GM21447 (cell line): ENCODE measurements around the gene TXNDC11.

Experiments
- ATAC-seq: cut with Tn5 transposase; IDR thresholded peaks from one replicate; pipeline ENCODE4 v1.9.1; 2021; ENCODE audit not compliant: unreplicated experiment

The TXNDC11 gene

DNA sequence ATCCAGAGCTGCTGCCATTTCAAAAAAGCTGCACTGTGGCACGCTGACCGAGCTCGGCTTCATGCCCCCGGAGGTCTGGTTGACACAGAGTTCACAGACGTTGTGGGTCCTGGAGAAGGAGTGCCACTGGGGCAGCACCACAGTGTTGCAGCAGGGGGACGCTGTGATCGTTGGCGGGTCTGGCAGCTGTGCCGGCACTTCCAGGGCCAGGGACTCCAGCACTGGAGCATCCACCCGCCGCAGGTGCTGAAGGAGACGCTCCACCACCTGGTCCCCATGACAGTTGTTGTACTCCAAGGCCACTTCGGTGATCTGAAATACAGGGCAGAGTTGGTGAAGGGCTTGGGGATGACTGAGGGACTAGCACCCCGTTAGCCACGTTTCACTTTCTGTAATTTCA lies 50.9 kb downstream of the TXNDC11 start:
- no peak for ATAC-seq

GRCh38 chr16:11691235-11691634 lies 51.4 kb downstream of the TXNDC11 start:
- no peak for ATAC-seq

DNA sequence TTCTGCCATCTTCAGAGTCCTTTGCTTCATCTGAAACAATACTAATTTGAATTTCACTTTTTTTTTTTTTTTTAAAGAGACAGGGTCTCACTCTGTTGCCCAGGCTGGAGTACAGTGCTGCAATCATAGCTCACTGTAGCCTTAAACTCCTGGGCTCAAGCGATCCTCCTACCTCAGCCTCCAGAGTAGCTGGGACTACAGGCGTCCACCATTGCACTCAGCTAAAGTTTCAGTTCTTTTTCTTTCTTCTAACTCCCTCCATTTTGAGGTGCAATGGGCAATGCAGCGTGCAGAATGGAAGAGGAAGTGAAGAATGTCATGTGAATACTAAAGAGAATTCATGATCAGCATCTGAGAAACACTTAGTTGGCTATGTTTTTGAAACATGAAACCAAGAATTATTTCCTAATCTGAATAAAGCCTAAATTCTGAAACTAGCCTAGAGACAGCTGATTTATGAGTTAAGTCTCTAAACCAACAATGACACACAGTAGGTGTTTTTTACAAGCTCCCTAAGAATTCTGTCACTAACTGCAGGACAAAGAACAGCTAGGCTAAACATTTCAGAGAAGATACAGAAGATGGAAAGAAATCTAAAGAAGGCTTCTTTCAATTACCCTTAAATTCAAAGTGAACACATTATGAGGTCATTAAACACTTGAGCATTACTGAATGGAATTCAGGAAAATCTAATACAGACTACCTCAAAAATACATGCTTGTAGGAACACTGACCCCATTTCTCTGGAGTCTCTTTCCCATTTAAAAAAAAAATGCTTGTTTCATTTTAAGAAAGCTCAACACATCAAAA lies 53.4 kb downstream of the TXNDC11 start:
- ATAC-seq, result peak; percentile 89

DNA sequence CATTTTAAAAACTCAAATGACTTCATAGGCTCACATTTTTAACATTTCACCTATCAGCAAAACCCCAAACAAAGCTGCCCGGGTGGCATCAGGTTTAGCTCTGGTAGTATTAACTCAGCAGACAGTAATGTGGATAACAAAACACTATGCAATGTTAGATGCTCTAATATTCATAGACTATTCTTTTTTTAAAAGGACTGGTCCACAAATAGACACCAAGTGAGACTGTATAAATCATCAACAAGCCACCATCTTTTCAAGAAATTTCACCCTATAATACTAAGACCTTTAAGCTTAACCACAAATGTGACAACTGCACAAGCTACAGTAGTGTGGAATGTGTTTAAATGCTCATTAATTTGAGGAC lies 54.2 kb downstream of the TXNDC11 start:
- no peak for ATAC-seq

DNA sequence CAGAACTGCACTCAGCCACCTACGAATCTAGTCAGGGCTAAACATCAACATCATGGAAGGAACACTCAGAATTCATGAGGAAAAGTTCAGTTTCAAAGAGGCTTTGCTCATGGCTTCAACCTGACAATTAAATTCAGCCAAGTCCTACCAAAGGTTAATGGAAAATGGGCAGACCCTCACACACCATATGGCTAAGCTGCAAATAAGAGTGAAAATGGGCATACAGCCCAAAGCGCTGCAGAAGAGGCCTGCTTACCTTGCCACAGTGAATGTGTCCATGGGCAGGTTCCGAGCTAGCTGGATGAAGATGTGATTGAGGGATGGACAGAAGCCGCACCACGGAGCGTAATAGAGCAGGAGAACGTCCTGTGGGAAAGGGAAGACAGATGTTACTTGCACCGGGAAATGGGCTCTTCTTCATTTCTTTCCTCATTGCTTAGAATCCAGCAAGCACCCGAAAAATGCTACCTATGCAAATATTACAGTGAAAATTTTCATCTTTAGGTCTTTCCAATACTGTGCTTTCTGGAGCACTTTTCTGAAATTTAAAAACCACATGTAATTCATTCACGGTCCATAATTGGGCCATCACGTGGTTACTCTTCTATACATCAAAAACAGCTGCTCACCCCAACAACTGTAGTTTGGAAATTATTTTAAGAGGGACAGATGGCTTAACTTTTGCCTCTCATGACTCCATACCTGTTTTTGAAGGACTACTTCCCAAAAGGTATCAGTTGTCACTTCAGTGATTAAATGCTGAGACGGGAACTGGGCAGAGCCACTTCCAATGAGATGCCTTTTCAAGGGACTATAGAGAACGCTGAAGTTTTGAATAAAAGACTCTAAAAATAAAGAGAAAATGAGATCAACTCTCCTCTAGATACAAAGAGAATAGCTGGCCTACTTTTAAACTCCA lies 54.8 kb downstream of the TXNDC11 start:
- ATAC-seq, result no peak

DNA sequence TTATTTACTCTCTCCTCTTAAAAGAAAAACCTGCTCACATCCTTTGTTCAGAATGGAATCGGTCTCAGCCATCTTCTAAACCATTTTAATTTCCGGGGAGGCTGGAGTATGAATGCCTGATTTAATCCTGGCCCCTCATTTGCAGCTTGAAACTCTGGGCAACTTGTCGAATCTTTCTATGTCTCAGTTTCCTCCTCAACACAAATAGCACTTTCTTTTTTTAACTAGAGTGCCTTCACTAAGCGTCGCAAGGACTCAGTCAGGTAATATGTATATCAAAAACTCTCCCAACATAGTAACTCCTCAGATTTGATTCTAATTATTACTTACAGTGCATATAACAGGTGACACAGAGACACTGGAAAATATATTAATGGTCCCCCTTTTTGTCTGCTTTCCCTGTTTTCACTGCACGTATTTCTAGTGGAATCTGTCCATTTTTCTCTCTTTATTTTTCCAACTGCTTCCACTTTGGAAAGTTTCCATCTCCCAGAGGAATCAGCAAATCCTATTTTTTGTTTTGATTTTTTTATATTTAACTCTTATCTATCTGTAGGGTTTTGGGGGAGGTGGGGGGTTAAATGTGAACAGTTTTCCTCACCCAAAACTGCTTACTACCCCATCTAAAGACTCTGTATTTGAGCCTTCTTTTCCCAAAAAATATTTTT lies 55.8 kb downstream of the TXNDC11 start:
- no peak for ATAC-seq

GRCh38 chr16:11685844-11686618 lies 56.6 kb downstream of the TXNDC11 start:
- ATAC-seq, result no peak

- ATAC-seq, result no peak
Observed at GRCh38 chr16:11684231-11685025, 58.2 kb downstream of the TXNDC11 start.

DNA sequence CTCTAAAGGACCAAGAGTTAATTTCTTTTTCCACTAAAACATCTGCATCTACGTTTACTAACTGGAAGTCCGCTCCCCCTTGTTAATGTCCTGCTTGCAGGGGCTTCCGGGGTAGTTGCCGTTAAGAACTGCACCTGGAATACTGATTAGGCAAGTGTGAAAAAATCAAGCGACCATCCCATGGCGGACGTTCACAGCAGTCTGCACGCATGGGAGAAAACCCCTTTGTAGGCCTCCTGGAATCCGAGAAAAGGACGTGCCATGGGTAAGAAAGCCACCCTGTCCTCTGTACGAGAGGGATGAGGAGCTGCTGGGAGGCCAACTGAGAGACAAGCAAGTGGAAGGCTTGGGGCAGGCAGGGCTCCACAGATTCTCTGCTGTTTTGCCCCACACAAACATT lies 59.5 kb downstream of the TXNDC11 start:
- no peak for ATAC-seq

DNA sequence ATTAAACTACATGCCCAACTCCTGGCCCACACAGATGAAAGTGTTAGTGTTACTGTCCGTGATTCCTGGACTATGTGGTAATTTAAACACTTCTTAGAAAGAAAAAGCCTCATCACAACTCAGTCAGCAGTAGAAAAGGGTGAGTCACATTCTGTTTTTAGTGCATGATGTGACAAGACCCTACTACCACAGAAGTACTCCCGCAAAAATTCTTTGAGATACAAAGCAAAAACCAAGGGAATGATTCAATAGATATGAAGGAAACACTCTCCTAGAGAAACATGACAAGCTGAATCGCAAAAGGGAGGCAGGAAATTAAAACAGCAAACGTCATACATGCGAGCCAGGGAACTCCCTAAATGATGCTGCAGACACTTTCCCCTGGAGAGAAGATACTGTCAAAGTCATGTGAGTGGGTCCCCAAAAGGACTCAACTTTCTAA lies 60.0 kb downstream of the TXNDC11 start:
- peak; percentile 20 for ATAC-seq

GRCh38 chr16:11681976-11682654 lies 60.5 kb downstream of the TXNDC11 start:
- ATAC-seq, result peak; percentile 44

GRCh38 chr16:11681556-11681955 lies 61.1 kb downstream of the TXNDC11 start:
- ATAC-seq, result no peak

DNA sequence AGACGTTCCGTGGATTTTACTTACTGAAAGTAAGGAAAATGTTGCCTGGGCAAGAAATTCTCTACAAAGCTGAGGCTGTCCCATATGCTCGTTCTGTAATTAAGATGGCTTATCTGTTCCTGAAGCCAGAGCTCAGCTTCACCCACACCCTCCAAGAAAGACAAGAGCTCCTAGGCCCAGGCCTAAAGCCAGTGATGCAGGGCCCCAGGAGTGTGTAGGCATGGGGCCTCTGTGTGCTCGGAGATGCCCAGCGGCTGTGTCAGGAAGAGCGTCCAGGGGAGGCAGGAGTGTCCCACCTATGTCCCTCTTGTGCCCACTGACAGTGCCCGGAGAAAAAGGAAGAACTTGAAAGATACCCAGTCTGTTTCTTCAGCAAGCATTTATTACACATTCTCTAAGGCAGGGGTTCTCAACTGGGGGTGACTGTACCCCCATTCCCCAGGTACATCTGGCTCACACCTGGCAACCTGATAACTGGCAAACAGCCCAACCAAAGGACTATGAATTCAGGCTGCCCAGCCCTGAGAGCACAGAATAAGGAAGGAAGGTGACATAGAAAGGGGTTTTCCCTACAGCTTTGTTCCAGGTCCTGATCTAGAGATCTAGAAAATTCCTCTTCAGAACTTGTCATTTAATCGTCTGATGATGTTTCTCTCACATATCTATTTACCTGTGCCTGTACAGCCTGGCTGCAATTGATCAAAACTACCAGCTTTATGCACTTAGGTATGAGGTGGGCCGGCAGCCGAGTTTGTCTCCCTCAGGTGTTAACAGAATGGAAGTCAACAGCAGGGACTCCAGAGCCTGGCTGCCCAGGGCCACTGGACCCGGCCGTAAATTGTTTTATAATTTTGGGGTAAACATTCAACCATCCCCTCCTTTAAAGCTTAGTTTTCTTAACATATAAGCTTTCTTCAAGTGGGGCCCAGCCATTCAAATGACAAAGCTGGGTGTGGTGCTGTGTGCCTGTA lies 62.4 kb downstream of the TXNDC11 start:
- no peak for ATAC-seq

DNA sequence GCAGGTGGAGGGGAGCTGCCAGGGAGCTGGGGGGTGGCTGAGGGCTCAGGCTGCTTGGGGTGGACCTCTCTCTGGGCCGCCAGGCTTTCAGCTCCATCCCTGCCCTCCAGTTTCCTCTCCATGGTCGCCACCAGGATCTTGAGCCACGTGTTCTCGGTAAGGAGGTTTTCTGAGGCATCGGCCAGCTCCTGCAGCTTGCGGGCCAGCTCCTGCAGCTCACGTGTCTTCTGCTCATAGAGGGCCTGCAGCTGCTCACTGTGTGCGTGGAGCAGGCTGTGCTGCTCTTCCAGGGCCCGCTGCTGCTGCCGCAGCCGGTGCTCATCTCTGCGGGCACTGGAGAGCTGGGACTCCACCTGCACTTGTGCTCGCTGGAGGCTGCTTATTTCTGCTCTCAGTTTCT lies 63.4 kb downstream of the TXNDC11 start:
- ATAC-seq, result no peak

GRCh38 chr16:11677959-11678881 lies 64.4 kb downstream of the TXNDC11 start:
- ATAC-seq, result peak; percentile 24

DNA sequence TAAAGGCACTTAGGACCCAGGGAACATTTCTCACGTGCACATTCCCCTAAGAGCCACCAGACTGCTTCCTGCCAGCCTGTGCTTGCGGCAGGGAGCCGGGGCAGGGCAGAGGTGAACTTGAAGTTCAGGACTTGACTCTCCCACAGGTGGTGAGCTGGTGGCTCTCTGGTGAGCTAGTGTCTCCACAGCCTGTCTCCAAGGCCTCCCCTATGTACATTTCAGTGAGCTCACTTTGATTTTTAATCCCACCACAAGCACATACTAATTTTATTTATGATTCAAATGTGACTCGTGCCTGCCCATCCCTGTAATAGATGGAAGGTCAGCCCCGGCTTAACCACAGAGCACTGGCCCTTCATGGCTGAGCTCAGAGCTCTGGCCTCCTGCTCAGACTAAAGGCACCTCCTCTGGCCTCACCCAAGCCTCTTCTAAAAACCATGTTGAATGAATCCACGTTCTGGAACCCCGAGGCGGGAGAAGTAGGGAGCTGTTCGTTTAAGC lies 65.2 kb downstream of the TXNDC11 start:
- ATAC-seq, result no peak

- ATAC-seq, result no peak
Observed at GRCh38 chr16:11676799-11677198, 65.9 kb downstream of the TXNDC11 start.
